Gastrocnemius medialis (tissue), 4 donors: ENCODE measurements around the gene SMOC2. TPM values are rescaled to one million over a fixed set of nuclear protein-coding genes. Genes with fewer than 3 reads are reported as not detected.

Experiments used
- ATAC-seq, 2 donors: fragments of 150-250 bp; one replicate each; pipeline ENCODE4 v1.9.1; 2016
- DNase-seq, 2 donors: peaks; one replicate each; pipeline ENCODE4 v3.0.0-alpha.2; 2019
- H3K27ac ChIP-seq, 4 donors: fragments of 200-600 bp; sonication (generic); 1 replicate in 1 of 4; 2 replicates in 3 of 4; pipeline ENCODE4 v1.5.1; 2016 to 2018; ENCODE audit warnings: mild to moderate bottlenecking in 2 of 4, moderate library complexity in 1 of 4
- H3K27me3 ChIP-seq, 3 donors: fragments of 200-600 bp; sonication (generic) in 2 of 3; 1 replicate in 1 of 3; 2 replicates in 2 of 3; pipeline versions ENCODE4 v1.5.1 to v1.6.0; 2016 to 2019; ENCODE audit warnings: mild to moderate bottlenecking in 1 of 3, moderate library complexity in 1 of 3
- H3K36me3 ChIP-seq, 2 donors: fragments of 200-600 bp; sonication (generic) in 1 of 2; one replicate each; pipeline ENCODE4 v1.5.1; 2017 to 2018
- H3K4me1 ChIP-seq, 2 donors: fragments of 200-600 bp; sonication (generic) in 1 of 2; one replicate each; pipeline ENCODE4 v1.5.1; 2016 to 2017; ENCODE audit warnings: mild to moderate bottlenecking in 2 of 2
- H3K4me3 ChIP-seq, 4 donors: fragments of 200-600 bp; sonication (generic) in 3 of 4; 1 replicate in 1 of 4; 2 replicates in 3 of 4; pipeline ENCODE4 v1.5.1; 2016 to 2019; ENCODE audit warnings: mild to moderate bottlenecking in 2 of 4
- H3K9me3 ChIP-seq, 3 donors: fragments of 200-600 bp; sonication (generic) in 2 of 3; 1 replicate in 1 of 3; 2 replicates in 2 of 3; pipeline ENCODE4 v1.5.1; 2016 to 2019
- POLR2A ChIP-seq, 2 donors: fragments of 450-650 bp; IDR thresholded peaks; one replicate each; pipeline ENCODE4 v1.6.1; 2017; ENCODE audit warnings: antibody characterized with exemption in 2 of 2, mild to moderate bottlenecking in 2 of 2, moderate library complexity in 2 of 2
- in situ Hi-C, 4 donors: fragments of 200-750 bp; cut with MboI; loops; one replicate each; pipeline versions ENCODE4 v1.15.0 to v1.8.0; 2017; ENCODE audit warnings: low sequenced_read_pairs in 4 of 4
- intact Hi-C: fragments of 100-400 bp; cut with DNase I; formaldehyde crosslinking; loops from one replicate; pipeline ENCODE4 v1.15.1; 2023; ENCODE audit warnings: low total_unique reads
- total RNA-seq, 4 donors: library from RNA; depleted of rRNA; stranded (reverse); fragments of >200 nt; gene quantifications; one replicate each; pipeline versions ENCODE4 v1.1.0 to v1.2.3, GENCODE V29; 2016
- TF ChIP-seq, protein P1 (sequence below), 5 experiments: fragments of 450-650 bp in 3 of 5; fragments of 200-600 bp in 2 of 5; sonication (generic) in 2 of 5; IDR thresholded peaks in 4 of 5; conservative IDR thresholded peaks in 1 of 5; 1 replicate in 4 of 5; 2 replicates in 1 of 5; pipeline ENCODE4 v1.5.1; 2016 to 2019; ENCODE audit warnings: antibody characterized with exemption in 5 of 5, mild to moderate bottlenecking in 3 of 5, moderate library complexity in 3 of 5

SMOC2 gene
- total RNA-seq, 4 donors from 2014 or later: 7.2 to 34.4 (median 16.5) TPM

- in situ Hi-C loops (no loop called here), intact Hi-C loops (no loop called here)
- Histone ChIP-seq H3K4me3 (no peak overlapping the region), H3K36me3 (no peaks in the 10 kb centered on the region), H3K27me3 (no peaks in the 10 kb centered on the region), H3K27ac (no peak overlapping the region), H3K4me1 (no peaks in the 10 kb centered on the region), H3K9me3 (no peaks in the 10 kb centered on the region)
- TF ChIP-seq, protein P1, sequence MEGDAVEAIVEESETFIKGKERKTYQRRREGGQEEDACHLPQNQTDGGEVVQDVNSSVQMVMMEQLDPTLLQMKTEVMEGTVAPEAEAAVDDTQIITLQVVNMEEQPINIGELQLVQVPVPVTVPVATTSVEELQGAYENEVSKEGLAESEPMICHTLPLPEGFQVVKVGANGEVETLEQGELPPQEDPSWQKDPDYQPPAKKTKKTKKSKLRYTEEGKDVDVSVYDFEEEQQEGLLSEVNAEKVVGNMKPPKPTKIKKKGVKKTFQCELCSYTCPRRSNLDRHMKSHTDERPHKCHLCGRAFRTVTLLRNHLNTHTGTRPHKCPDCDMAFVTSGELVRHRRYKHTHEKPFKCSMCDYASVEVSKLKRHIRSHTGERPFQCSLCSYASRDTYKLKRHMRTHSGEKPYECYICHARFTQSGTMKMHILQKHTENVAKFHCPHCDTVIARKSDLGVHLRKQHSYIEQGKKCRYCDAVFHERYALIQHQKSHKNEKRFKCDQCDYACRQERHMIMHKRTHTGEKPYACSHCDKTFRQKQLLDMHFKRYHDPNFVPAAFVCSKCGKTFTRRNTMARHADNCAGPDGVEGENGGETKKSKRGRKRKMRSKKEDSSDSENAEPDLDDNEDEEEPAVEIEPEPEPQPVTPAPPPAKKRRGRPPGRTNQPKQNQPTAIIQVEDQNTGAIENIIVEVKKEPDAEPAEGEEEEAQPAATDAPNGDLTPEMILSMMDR (IDR thresholded peaks at IDR 0.05 in 4 of 5, conservative IDR thresholded peaks at IDR 0.05 in 1 of 5): no peak
- no peak for TF ChIP-seq POLR2A (IDR thresholded peaks at IDR 0.05)
- DNase-seq (no peak), ATAC-seq (no peak)
Observed at GRCh38 chr6:168499045-168499650, 58.2 kb downstream of the SMOC2 start.

- no peaks in the 10 kb centered on the region for H3K4me1 ChIP-seq
- no peaks in the 10 kb centered on the region for H3K27me3 ChIP-seq
- H3K36me3 ChIP-seq: no peaks in the 10 kb centered on the region
- H3K4me3 ChIP-seq: no peak overlapping the region
- H3K9me3 ChIP-seq: no peaks in the 10 kb centered on the region
- in situ Hi-C loops (no loop called here), intact Hi-C loops (no loop called here)
- ATAC-seq (no peak), DNase-seq (no peak)
- TF ChIP-seq, protein P1 (IDR thresholded peaks at IDR 0.05 in 4 of 5, conservative IDR thresholded peaks at IDR 0.05 in 1 of 5): no peak
- no peak for TF ChIP-seq POLR2A (IDR thresholded peaks at IDR 0.05)
- no peak overlapping the region for H3K27ac ChIP-seq
Observed at GRCh38 chr6:168500519-168500918, 59.5 kb downstream of the SMOC2 start.

DNA sequence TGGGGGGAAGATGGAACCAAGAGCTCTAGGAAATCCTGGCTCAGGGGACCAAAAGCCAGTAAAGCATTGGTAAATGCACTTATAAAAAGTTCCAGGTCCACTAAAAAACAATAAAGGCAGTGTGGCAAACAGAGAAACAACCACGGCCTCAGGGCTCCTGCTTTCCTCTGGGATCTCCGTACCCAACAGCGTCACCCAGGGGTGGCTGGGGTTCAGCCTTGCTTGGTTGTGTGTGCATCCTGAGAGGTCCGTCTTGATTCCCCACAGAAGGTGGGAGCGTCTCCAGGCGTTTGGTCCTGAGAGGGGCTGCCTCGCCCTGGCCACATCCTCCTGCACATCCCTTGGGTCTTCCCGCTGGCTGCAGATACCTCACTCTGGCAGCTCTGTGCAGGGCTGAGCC lies 60.6 kb downstream of the SMOC2 start:
- Histone ChIP-seq H3K36me3 (no peaks in the 10 kb centered on the region), H3K27me3 (no peaks in the 10 kb centered on the region), H3K27ac (no peak overlapping the region), H3K9me3 (no peaks in the 10 kb centered on the region), H3K4me3 (no peak overlapping the region), H3K4me1 (no peaks in the 10 kb centered on the region)
- TF ChIP-seq POLR2A (IDR thresholded peaks at IDR 0.05): no peak
- TF ChIP-seq, protein P1 (IDR thresholded peaks at IDR 0.05 in 4 of 5, conservative IDR thresholded peaks at IDR 0.05 in 1 of 5): no peak
- no peak for ATAC-seq
- in situ Hi-C loops (no loop called here), intact Hi-C loops (no loop called here)
- DNase-seq: no peak

GRCh38 chr6:168504366-168504765 lies 63.4 kb downstream of the SMOC2 start:
- DNase-seq (no peak), ATAC-seq (no peak)
- TF ChIP-seq POLR2A (IDR thresholded peaks at IDR 0.05): no peak
- TF ChIP-seq, protein P1 (IDR thresholded peaks at IDR 0.05 in 4 of 5, conservative IDR thresholded peaks at IDR 0.05 in 1 of 5): no peak
- H3K27ac ChIP-seq: no peak overlapping the region
- no peaks in the 10 kb centered on the region for H3K9me3 ChIP-seq
- H3K4me1 ChIP-seq: no peaks in the 10 kb centered on the region
- intact Hi-C loops (no loop called here), in situ Hi-C loops (no loop called here)
- H3K27me3 ChIP-seq: peaks cover 0 to 2% (median 0%) of the 10 kb centered on the region in 3 donors
- no peak overlapping the region for H3K4me3 ChIP-seq
- no peaks in the 10 kb centered on the region for H3K36me3 ChIP-seq

DNA sequence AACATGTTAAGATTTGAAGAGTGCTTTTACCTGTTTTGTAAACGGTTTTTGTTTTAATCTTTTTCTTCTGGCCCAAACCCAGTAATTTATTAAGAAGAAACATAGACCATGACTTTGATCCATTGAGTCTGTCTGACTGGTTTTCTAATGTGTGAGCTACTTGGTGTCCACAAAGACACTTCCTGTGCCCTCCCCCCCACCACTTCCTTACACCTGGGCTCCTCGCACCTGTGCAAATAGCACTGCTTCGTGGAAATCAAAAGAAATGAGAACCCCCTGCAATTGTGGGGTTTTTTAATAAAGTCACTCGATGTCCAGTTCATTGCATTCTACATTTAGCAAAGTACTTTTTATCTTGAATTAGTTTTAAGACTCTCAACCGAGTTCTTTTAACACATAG lies 65.5 kb downstream of the SMOC2 start:
- no peak for TF ChIP-seq POLR2A (IDR thresholded peaks at IDR 0.05)
- TF ChIP-seq, protein P1 (IDR thresholded peaks at IDR 0.05 in 4 of 5, conservative IDR thresholded peaks at IDR 0.05 in 1 of 5): no peak
- no peaks in the 10 kb centered on the region for H3K9me3 ChIP-seq
- H3K4me1 ChIP-seq: no peaks in the 10 kb centered on the region
- no peak for DNase-seq
- in situ Hi-C loops (no loop called here), intact Hi-C loops (no loop called here)
- H3K4me3 ChIP-seq: no peak overlapping the region
- no peak for ATAC-seq
- peaks cover 0 to 2% (median 0%) of the 10 kb centered on the region in 3 donors for H3K27me3 ChIP-seq
- H3K36me3 ChIP-seq: no peaks in the 10 kb centered on the region
- H3K27ac ChIP-seq: no peak overlapping the region
